GM21619 (cell line): ENCODE results near the gene CPNE7.

Experiments used
- ATAC-seq: cut with Tn5 transposase; IDR thresholded peaks from one replicate; pipeline ENCODE4 v1.9.1; 2021; ENCODE audit not compliant: unreplicated experiment

The CPNE7 gene

GRCh38 chr16:89602273-89602951 is 26.9 kb downstream of the CPNE7 start:
- ATAC-seq: no peak

GRCh38 chr16:89602952-89603590 is 27.5 kb downstream of the CPNE7 start:
- ATAC-seq: no peak

- ATAC-seq: no peak
Observed at GRCh38 chr16:89604764-89605163, 29.2 kb downstream of the CPNE7 start.

- no peak for ATAC-seq
Observed at GRCh38 chr16:89605186-89605970, 29.8 kb downstream of the CPNE7 start.

- no peak for ATAC-seq
Observed at GRCh38 chr16:89606006-89606405, 30.4 kb downstream of the CPNE7 start.

GRCh38 chr16:89607453-89607852 is 31.9 kb downstream of the CPNE7 start:
- no peak for ATAC-seq

- ATAC-seq: no peak
Observed at GRCh38 chr16:89607937-89608740, 32.6 kb downstream of the CPNE7 start.

- no peak for ATAC-seq
Observed at GRCh38 chr16:89610108-89610453, 34.5 kb downstream of the CPNE7 start.

GRCh38 chr16:89612415-89613166 is 37.0 kb downstream of the CPNE7 start:
- ATAC-seq: no peak

- no peak for ATAC-seq
Observed at GRCh38 chr16:89613231-89613953, 37.8 kb downstream of the CPNE7 start, which contains the start of gene DPEP1. TSS of gene DPEP1 (plus strand) at chr16:89613642. CDS start at chr16:89630411, 16,769 bp downstream.

GRCh38 chr16:89613954-89614459 is 38.4 kb downstream of the CPNE7 start:
- no peak for ATAC-seq

- ATAC-seq: no peak
Observed at GRCh38 chr16:89615176-89615575, 39.6 kb downstream of the CPNE7 start.

- ATAC-seq: no peak
Observed at GRCh38 chr16:89615596-89616090, 40.1 kb downstream of the CPNE7 start.

GRCh38 chr16:89616623-89617022 is 41.1 kb downstream of the CPNE7 start:
- no peak for ATAC-seq

GRCh38 chr16:89617036-89617435 is 41.5 kb downstream of the CPNE7 start:
- ATAC-seq: no peak

GRCh38 chr16:89618109-89618998 is 42.8 kb downstream of the CPNE7 start:
- ATAC-seq: no peak

- ATAC-seq: no peak
Observed at GRCh38 chr16:89619840-89620239, 44.3 kb downstream of the CPNE7 start.

- ATAC-seq: no peak
Observed at GRCh38 chr16:89620406-89620841, 44.9 kb downstream of the CPNE7 start.
